ENCODE data around the gene FLVCR2. TPM values are rescaled to one million over a fixed set of nuclear protein-coding genes. Genes with fewer than 3 reads are reported as not detected.

Gene FLVCR2
- total and polyA plus RNA-seq, 2 experiments from 2014 or later = 1.8 to 1.9 TPM

- no peaks in the 10 kb centered on the region for H3K9me3 ChIP-seq (ENCODE audit: low read depth)
- DNase-seq (ENCODE audit: low read depth in 1 of 2, low spot score in 1 of 2) = no peak
Observed at GRCh38 chr14:75609116-75609515, 30.7 kb downstream of the FLVCR2 start.

GRCh38 chr14:75609606-75610475, 31.4 kb downstream of the FLVCR2 start:
- no peak overlapping the region for H3K4me3 ChIP-seq
- TF ChIP-seq CTCF (IDR thresholded peaks at IDR 0.05; ENCODE audit: low read depth, low read length) = no peak
- peak in 1 of 2 donors; percentile 42 for DNase-seq (ENCODE audit: low read depth in 1 of 2, low spot score in 1 of 2)
- no peaks in the 10 kb centered on the region for H3K27me3 ChIP-seq
- no peaks in the 10 kb centered on the region for H3K36me3 ChIP-seq
- H3K9me3 ChIP-seq (ENCODE audit: low read depth) = no peaks in the 10 kb centered on the region
- H3K27ac ChIP-seq = no peak overlapping the region
- H3K4me1 ChIP-seq (ENCODE audit: low read depth) = no peaks in the 10 kb centered on the region

More at GRCh38 chr14:75609116-75609515, 30.7 kb downstream of the FLVCR2 start:
- Histone ChIP-seq H3K27ac (no peak overlapping the region), H3K36me3 (no peaks in the 10 kb centered on the region), H3K4me3 (no peak overlapping the region), H3K27me3 (no peaks in the 10 kb centered on the region), H3K4me1 (ENCODE audit: low read depth) (no peaks in the 10 kb centered on the region)
- TF ChIP-seq CTCF (IDR thresholded peaks at IDR 0.05; ENCODE audit: low read depth, low read length) = no peak

GRCh38 chr14:75610834-75611233, 32.4 kb downstream of the FLVCR2 start:
- Histone ChIP-seq H3K4me1 (ENCODE audit: low read depth) (no peaks in the 10 kb centered on the region), H3K27me3 (no peaks in the 10 kb centered on the region), H3K27ac (no peak overlapping the region), H3K4me3 (no peak overlapping the region), H3K9me3 (ENCODE audit: low read depth) (no peaks in the 10 kb centered on the region), H3K36me3 (no peaks in the 10 kb centered on the region)
- TF ChIP-seq CTCF (IDR thresholded peaks at IDR 0.05; ENCODE audit: low read depth, low read length) = no peak
- DNase-seq (ENCODE audit: low read depth in 1 of 2, low spot score in 1 of 2) = peak in 1 of 2 donors; percentile 52

GRCh38 chr14:75612157-75612556, 33.7 kb downstream of the FLVCR2 start:
- no peaks in the 10 kb centered on the region for H3K9me3 ChIP-seq (ENCODE audit: low read depth)
- H3K36me3 ChIP-seq = no peaks in the 10 kb centered on the region
- H3K4me1 ChIP-seq (ENCODE audit: low read depth) = no peaks in the 10 kb centered on the region
- no peak overlapping the region for H3K27ac ChIP-seq
- TF ChIP-seq CTCF (IDR thresholded peaks at IDR 0.05; ENCODE audit: low read depth, low read length) = no peak
- DNase-seq (ENCODE audit: low read depth in 1 of 2, low spot score in 1 of 2) = no peak
- H3K4me3 ChIP-seq = no peak overlapping the region
- no peaks in the 10 kb centered on the region for H3K27me3 ChIP-seq

- Histone ChIP-seq H3K9me3 (ENCODE audit: low read depth) (no peaks in the 10 kb centered on the region), H3K4me1 (ENCODE audit: low read depth) (no peaks in the 10 kb centered on the region), H3K36me3 (no peaks in the 10 kb centered on the region), H3K27me3 (no peaks in the 10 kb centered on the region), H3K4me3 (no peak overlapping the region), H3K27ac (no peak overlapping the region)
- DNase-seq (ENCODE audit: low read depth in 1 of 2, low spot score in 1 of 2) = no peak
- no peak for TF ChIP-seq CTCF (IDR thresholded peaks at IDR 0.05; ENCODE audit: low read depth, low read length)
Observed at GRCh38 chr14:75614179-75614578, 35.8 kb downstream of the FLVCR2 start.

Measured in cardiac muscle cell (in vitro differentiated cells and primary cell).